GM19455 (cell line): ENCODE data around the gene ARHGAP19.

Experiments
- ATAC-seq: cut with Tn5 transposase; IDR thresholded peaks from one replicate; pipeline ENCODE4 v1.9.1; 2021; ENCODE audit not compliant: unreplicated experiment

ARHGAP19 gene

DNA sequence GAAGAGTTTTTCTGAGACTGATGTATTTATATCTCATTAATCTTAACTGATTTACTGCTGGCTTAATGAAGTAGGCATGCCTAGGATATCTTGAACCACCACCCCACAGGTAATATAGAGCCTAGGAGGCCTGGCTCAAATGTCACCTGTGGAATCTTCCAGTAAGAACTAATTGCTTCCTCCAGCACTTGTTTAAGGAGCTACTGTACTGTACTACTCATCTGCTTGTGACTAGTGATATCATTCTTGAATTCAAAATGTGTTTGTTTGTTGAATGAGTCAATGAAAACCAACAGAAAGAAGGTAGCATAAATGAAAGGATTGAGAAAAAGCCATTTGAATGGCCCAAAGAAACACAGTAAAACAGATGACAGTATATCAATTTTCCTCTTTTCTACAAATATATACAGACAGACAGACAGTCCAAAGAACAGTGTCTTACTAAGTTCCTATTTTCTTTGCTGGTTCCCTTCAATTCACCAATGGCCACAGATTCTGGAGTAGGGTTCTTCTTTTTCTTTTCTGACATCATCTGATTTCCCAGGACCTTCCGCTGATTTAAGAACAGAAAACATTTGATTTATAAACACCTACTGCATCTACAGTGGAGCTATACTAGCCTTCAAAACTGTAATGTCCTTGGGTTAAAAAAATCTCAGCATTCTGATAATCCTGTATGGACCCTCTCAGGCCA lies 63.0 kb downstream of the ARHGAP19 start:
- ATAC-seq = no peak

DNA sequence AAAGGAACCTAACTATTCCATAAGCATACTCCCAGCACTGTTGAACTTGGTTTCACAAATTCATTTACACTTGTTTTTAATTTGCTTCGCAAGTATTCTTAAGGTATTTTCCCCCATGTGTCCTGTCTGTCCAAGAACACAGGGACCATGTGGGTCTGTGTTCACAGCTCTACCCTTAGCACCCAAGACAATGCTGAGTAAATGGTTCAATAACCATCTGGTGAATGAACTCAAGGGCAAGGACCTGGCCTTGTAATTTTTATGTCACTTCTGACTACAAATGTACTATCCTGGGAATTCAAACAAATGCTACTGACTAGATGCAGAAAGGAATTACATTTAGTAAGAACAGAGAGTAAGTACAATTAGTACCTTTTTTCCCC lies 63.7 kb downstream of the ARHGAP19 start:
- no peak for ATAC-seq

- ATAC-seq = no peak
Measured at GRCh38 chr10:97228130-97228774, 64.2 kb downstream of the ARHGAP19 start.

GRCh38 chr10:97226398-97226797 lies 66.0 kb downstream of the ARHGAP19 start:
- ATAC-seq = no peak

DNA sequence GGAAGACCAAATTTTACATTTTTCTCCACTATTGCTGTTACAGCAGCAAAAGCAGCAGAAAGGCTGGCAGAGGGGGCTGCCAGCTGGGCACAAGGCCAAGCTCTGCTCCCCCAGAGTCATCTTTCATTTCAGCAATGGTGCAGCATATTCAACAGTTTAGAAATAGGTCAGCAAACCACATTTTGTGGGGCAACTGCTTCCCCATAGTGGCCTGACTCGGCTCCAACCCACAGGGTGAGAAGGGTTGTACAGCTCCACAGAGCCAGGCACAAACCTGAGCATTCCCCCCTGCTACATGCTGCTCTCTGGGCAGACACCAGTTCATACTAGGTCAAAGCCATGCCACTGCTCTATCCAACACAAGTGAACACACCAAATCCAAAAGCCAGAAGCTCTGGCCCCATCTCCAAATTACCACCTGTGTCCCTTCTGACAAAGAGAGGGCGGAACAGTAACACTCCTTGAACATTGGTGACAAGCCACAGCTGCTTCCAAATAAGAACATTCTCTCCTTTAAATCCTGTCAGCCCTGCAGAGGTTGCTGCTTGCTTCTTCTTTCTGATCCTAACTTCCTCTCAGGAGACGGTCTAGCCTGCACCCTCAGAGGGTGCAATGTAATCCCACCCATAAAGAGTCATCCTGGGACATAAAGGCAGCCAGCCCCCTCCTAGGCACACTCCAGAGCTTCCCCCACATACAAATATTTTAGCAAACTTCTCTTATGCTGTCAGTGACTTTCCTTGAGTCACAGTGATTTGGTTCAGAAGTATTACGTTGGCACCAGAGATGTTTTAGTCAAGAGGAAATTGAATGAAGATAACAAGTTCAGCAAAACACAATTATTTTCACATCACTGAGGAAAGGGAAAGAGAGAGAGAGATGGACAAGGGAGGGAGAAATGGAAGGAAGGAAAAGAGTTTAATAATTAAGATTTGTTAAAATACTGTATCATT lies 67.7 kb downstream of the ARHGAP19 start:
- no peak for ATAC-seq

- no peak for ATAC-seq
Measured at GRCh38 chr10:97222326-97222961, 70.0 kb downstream of the ARHGAP19 start.

GRCh38 chr10:97220355-97220754 lies 72.1 kb downstream of the ARHGAP19 start:
- no peak for ATAC-seq

DNA sequence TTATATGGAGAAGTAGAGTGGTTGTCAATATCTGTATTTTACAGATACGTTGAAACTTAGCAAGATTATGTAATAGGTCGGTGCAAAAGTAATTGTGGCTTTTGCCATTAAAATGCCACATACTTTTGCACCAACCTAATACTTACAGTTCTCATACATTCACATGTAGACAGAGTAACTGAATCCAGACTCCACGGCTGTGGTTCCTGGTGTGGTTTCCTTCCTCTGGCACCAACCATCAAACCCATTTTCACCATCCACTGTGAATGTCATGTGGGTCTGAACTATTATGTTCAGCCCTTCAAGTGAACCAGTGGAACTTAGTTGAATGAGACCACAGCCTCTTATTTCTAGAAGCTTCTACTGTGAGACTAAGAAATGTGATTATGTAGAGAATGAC lies 75.1 kb downstream of the ARHGAP19 start:
- ATAC-seq = no peak

GRCh38 chr10:97215619-97216260 lies 76.7 kb downstream of the ARHGAP19 start:
- ATAC-seq = no peak

- ATAC-seq = no peak
Measured at GRCh38 chr10:97213431-97213830, 79.0 kb downstream of the ARHGAP19 start.

DNA sequence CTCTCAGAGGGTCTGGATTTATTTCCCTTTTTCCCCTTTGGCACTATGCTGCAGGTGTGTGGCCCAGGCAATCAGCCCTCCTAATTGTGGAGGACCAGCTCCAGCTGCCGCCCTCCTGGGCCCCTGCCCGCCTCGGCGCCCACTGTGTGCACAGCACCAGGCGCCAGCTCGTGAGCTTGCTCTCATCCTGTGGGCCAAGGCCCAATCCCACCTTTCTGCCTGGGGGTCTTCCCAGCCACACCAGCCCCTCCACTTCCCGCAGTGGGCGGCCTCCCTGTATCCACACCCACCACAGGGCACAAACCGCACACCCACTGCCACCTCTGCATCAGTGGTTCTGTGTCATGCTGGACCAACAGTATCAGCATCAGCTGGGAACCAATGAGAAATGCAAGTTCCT lies 81.2 kb downstream of the ARHGAP19 start:
- no peak for ATAC-seq

DNA sequence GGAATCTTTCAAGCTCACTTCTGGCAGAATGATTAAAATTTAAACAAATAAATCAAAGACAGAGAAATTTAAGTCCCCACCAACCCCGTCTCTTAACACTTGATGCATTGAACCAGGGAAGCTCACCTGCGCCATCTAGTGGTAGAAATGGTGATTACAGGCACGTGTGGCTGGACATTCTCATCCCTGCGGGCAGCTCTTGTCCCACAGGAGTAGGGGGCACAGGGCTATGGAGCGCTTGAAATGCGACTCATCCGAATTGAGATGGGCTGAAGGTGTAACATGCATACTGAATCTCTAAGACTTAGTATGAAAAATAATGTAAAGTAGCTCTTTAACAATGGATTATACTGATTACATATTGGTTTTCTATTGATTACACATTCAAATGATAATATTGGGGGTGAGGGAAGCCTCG lies 81.9 kb downstream of the ARHGAP19 start:
- no peak for ATAC-seq

- ATAC-seq = no peak
Measured at GRCh38 chr10:97207756-97208346, 84.6 kb downstream of the ARHGAP19 start.

GRCh38 chr10:97207131-97207530 lies 85.3 kb downstream of the ARHGAP19 start:
- no peak for ATAC-seq

DNA sequence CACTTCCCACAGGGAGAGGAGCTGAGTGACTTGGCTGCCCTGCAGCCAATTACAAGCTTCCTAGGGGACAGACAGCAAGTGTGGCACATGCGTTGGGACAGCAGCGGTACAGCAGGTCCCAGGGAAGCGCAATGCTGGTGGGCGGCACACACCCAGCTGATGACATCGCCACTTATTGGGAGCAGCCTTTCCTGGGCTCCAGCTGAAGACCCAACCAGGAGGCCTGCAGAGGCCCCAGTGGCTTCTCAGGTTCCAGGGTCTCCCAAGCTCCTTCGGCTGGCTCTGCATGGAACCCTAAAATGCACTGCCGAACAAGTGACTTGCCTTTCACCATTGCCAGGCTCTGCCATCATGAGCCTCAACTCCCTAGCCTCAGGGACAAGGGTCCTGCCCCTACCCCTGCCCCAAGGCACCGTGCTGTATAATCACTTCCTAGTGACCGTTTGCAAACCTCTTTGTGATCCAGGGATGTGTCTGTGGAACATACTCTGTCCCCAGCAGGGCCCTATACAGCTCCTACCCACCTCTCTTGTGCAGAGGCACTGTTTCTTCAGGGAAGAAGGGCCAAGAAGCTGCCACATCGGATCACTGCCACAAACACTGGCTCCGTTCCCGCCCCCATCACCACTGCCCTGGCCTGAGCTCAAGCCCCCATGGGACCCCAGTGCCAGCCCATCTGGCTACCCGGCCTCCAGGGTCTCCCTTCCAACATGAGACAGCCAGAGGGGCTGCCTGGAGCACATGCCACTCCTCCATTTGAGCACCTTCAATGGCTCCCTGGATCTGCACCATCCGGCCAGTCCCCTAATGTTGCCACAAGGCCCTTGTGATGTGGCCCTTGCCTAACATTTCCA lies 87.4 kb downstream of the ARHGAP19 start:
- ATAC-seq = no peak

- no peak for ATAC-seq
Measured at GRCh38 chr10:97203220-97203619, 89.2 kb downstream of the ARHGAP19 start.

DNA sequence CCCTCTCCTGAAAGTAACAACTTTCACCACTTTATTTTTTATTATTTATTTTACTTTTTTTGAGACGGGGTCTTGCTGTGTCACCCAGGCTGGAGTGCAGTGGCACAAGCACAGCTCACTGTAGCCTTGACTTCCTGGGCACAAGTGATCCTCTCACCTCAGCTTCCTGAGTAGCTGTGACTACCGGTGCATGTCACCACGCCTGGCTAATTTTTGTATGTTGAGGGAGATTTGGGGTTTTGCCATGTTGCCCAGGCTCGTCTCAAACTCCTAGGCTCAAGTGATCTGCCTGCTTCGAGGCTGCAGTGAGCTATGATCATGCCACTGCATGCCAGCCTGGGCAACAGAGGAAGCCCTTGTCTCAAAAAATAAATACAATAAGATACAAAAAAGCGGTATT lies 91.8 kb downstream of the ARHGAP19 start:
- ATAC-seq = no peak

DNA sequence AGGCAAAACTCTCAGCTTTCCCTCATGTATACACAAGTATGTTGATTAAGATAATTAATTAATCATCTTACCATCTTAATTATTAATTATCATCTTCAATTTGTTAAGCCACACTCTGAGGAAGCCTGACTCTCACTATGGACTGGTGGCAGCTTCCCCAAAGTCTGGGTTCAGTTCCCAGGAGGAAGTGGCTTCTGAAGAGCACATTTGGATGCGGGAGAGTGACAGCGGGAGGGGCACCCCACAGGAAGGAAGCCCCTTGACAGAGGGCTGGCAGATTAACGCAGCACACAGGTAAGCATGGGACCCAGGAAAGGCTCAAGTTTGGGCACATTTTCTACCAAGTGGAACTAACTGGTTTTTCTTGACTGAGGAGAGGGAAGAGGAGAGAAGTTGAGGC lies 93.3 kb downstream of the ARHGAP19 start:
- no peak for ATAC-seq

GRCh38 chr10:97197030-97197500 lies 95.4 kb downstream of the ARHGAP19 start:
- ATAC-seq = no peak
